Tibial nerve (tissue), 4 donors: ENCODE data around the gene TMEM43.

Source experiments
- EP300 ChIP-seq, 2 donors: sonication (generic); formaldehyde crosslinking; IDR thresholded peaks; one replicate each; pipeline ENCODE4 v1.6.1; 2017; ENCODE audit warnings: antibody characterized with exemption in 2 of 2, mild to moderate bottlenecking in 1 of 2
- POLR2A ChIP-seq, 2 donors: fragments of 450-650 bp; IDR thresholded peaks; one replicate each; pipeline ENCODE4 v1.6.1; 2017; ENCODE audit warnings: antibody characterized with exemption in 2 of 2, mild to moderate bottlenecking in 2 of 2, moderate library complexity in 2 of 2
- TF ChIP-seq, protein P1 (sequence below), 5 experiments: fragments of 200-600 bp in 3 of 5; fragments of 450-650 bp in 2 of 5; sonication (generic) in 3 of 5; IDR thresholded peaks; one replicate each; pipeline ENCODE4 v1.5.1; 2016 to 2019; ENCODE audit warnings: antibody characterized with exemption in 5 of 5, mild to moderate bottlenecking in 3 of 5, moderate library complexity in 2 of 5

DNA sequence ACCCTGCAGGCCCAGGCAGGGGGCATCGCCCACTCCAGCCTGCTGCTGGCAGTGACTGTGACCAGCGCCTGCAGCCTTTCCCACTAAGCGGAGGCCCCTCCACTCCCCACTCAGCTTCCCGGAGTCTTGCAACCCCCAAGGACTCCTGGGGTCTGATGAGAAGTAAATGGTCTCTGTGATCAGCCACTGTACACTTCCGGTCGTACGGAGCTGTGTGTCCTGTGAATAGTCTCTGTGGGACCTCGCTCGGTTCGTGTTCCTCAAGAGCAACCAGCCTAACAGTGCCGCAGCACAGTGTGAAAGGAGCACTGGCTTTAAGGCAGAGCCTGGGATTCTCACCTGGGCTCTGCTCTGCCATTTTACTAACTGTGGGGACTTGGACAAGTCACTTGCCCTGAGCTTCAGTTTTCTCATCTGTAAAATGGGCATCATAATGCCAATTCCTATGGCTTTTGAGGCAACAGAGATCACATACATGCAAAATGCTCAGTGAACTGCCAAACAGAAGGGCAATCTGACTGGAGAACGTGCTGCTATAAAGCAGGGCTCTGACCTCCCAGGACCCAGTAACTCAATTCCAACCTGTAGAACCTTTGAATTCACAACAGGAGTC lies 26.7 kb downstream of the TMEM43 start:
- TF ChIP-seq, protein P1, sequence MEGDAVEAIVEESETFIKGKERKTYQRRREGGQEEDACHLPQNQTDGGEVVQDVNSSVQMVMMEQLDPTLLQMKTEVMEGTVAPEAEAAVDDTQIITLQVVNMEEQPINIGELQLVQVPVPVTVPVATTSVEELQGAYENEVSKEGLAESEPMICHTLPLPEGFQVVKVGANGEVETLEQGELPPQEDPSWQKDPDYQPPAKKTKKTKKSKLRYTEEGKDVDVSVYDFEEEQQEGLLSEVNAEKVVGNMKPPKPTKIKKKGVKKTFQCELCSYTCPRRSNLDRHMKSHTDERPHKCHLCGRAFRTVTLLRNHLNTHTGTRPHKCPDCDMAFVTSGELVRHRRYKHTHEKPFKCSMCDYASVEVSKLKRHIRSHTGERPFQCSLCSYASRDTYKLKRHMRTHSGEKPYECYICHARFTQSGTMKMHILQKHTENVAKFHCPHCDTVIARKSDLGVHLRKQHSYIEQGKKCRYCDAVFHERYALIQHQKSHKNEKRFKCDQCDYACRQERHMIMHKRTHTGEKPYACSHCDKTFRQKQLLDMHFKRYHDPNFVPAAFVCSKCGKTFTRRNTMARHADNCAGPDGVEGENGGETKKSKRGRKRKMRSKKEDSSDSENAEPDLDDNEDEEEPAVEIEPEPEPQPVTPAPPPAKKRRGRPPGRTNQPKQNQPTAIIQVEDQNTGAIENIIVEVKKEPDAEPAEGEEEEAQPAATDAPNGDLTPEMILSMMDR (IDR thresholded peaks at IDR 0.05): no peak
- no peak for TF ChIP-seq POLR2A (IDR thresholded peaks at IDR 0.05)
- no peak for TF ChIP-seq EP300 (IDR thresholded peaks at IDR 0.05)
